GM12891 (cell line): ENCODE measurements around the gene OR6S1.

Experiments used
- POLR2A ChIP-seq: IDR thresholded peaks from 2 replicates; pipeline ENCODE4 v1.6.1; 2011; ENCODE audit warnings: low read depth, low read length, control low read depth
- POLR2AphosphoS5 ChIP-seq: IDR thresholded peaks from 2 replicates; pipeline ENCODE4 v1.6.1; 2011; ENCODE audit warnings: low read depth, low read length, control low read depth
- SPI1 ChIP-seq: IDR thresholded peaks from 2 replicates; pipeline ENCODE4 v1.6.1; 2011; ENCODE audit warnings: low read depth, low read length, control low read depth
- TAF1 ChIP-seq: IDR thresholded peaks from 2 replicates; pipeline ENCODE4 v1.6.1; 2011; ENCODE audit warnings: low read depth, low read length, control low read depth

DNA sequence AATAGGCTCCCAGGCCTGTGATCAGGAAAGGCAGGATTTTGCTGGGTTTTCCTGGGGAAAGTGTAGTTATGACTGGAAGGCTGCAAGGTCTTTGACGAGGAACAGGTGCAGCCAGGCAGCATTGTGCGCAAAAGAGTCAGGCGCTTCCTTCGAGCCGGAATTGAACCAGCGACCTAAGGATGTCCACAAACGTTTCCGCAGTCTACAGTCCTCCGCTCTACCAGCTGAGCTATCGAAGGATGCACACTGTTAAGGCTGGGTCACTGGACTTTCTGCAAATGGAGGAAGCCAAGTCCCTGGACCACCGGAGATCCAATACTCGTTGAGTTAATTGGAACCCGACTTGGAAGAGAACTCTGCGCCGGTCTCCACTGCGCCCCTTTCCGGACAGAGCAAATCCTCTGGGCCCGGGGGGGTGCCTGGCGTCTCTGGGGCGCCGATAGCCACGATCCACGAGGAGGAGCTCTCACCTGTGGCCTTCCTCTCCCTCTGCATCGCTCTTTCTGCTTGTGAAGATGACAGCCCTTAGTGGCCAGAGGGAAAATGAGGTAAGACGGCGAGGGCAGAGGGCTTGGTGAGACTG is 18.4 kb upstream of the OR6S1 start:
- TF ChIP-seq POLR2A (no peak), POLR2AphosphoS5 (no peak), TAF1 (no peak), SPI1 (no peak)
